D721Med (cell line): ENCODE data around the gene PPFIA3.

Experiments used
- DNase-seq: peaks from one replicate; pipeline ENCODE4 v3.0.0; 2011; ENCODE audit warnings: low spot score; ENCODE audit not compliant: insufficient read length
- FAIRE-seq: peaks from 2 replicates; lab custom pipeline; 2011; peaks lifted over from hg19 to GRCh38; lab: Jason Lieb, UNC
- TF ChIP-seq, protein P1 (sequence below): IDR thresholded peaks from 2 replicates; pipeline ENCODE4 v1.5.1; 2012; ENCODE audit warnings: mild to moderate bottlenecking, control low read depth; ENCODE audit not compliant: insufficient read depth; ENCODE audit errors: missing control alignments

Gene PPFIA3

DNA sequence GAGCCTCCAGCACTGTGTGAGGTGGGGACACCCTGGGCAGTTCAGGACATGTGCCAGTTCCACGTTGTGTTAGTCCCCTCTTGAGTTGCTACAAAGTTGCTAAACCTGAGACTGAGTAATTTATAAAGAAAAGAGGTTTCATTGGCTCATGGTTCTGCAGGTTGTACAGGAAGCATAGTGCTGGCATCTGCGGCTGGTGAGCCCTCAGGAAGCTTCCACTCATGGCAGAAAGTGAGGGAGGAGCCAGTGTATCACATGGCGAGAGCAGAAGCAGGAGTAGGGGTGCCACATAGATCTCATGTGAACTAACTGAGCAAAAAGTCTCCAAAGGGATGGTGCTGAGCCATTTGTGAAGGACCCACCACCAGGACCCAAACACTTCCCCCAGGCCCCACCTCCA lies 71.4 kb downstream of the PPFIA3 start:
- FAIRE-seq (no peak), DNase-seq (no peak)
- TF ChIP-seq, protein P1, sequence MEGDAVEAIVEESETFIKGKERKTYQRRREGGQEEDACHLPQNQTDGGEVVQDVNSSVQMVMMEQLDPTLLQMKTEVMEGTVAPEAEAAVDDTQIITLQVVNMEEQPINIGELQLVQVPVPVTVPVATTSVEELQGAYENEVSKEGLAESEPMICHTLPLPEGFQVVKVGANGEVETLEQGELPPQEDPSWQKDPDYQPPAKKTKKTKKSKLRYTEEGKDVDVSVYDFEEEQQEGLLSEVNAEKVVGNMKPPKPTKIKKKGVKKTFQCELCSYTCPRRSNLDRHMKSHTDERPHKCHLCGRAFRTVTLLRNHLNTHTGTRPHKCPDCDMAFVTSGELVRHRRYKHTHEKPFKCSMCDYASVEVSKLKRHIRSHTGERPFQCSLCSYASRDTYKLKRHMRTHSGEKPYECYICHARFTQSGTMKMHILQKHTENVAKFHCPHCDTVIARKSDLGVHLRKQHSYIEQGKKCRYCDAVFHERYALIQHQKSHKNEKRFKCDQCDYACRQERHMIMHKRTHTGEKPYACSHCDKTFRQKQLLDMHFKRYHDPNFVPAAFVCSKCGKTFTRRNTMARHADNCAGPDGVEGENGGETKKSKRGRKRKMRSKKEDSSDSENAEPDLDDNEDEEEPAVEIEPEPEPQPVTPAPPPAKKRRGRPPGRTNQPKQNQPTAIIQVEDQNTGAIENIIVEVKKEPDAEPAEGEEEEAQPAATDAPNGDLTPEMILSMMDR = no peak

DNA sequence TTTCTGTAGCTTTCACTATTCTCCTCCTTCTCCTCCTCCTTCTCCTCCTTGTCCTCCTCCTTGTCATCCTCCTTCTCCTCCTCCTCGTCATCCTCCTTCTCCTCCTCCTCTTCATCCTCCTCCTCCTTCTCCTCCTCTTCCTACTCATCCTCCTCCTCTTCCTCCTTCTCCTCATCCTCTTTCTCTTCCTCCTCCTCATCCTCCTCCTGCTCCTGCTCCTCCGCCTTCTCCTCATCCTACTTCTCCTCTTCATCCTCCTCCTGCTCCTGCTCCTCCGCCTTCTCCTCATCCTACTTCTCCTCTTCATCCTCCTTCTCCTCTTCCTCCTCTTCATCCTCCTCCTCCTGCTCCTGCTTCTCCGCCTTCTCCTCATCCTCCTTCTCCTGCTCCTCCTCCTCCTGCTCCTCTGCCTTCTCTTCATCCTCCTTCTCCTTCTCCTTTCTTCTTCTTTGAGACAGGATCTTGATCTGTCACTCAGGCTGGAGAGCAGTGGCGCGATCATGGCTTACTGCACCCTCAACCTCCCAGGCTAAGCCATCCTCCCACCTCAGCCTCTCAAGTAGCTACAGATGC lies 74.6 kb downstream of the PPFIA3 start:
- TF ChIP-seq, protein P1 = no peak
- DNase-seq (no peak), FAIRE-seq (no peak)

GRCh38 chr19:49194408-49194807 lies 75.1 kb downstream of the PPFIA3 start:
- no peak for FAIRE-seq
- TF ChIP-seq, protein P1 = no peak

DNA sequence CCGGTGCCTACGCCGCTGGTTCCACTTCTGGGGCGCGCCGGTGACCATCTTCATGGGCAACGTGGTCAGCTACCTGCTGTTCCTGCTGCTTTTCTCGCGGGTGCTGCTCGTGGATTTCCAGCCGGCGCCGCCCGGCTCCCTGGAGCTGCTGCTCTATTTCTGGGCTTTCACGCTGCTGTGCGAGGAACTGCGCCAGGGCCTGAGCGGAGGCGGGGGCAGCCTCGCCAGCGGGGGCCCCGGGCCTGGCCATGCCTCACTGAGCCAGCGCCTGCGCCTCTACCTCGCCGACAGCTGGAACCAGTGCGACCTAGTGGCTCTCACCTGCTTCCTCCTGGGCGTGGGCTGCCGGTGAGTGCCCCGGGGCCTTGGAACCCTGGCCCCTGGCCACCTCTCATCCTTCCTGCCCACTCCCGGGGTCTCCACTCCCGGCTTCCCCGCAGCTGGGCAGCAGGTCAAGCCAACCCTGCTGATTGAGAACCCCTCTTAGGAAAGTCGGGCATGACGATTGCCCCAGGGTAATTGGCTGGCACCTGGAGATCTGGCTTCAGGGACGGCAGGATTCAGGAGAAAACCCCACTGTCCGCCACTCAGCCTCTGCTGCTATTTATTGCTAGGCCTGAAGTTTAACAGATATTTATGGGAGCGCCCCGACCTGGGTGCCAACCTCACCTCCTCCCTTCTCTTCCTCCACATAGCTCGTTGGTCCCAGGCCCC lies 77.3 kb downstream of the PPFIA3 start:
- DNase-seq (no peak), FAIRE-seq (no peak)
- TF ChIP-seq, protein P1 = no peak

More at GRCh38 chr19:49194408-49194807, 75.1 kb downstream of the PPFIA3 start:
- DNase-seq = no peak

DNA sequence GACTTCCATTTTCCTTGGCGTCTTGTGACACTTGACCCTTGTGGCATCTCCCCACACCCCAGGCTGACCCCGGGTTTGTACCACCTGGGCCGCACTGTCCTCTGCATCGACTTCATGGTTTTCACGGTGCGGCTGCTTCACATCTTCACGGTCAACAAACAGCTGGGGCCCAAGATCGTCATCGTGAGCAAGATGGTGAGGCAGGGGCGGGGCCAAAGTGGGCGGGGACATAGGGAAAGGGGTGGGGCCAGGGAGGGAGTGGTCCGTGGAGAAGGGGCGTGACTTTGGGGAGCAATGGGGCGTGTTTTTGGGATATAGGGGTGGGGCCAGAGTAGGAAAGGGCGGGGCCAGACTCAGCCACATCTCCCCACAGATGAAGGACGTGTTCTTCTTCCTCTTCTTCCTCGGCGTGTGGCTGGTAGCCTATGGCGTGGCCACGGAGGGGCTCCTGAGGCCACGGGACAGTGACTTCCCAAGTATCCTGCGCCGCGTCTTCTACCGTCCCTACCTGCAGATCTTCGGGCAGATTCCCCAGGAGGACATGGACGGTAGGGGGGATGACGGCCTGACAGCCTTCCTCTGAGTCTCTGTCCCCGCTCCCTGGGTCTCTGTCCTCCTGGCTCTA lies 81.0 kb downstream of the PPFIA3 start:
- FAIRE-seq (no peak), DNase-seq (no peak)
- TF ChIP-seq, protein P1 = no peak
